HL-60/S4 treated with phorbol 12-myristate 13-acetate at 8.2 ng/mL for 4 days and 3 days (cell line): ENCODE measurements around the gene TAGLN2.

Source experiments
- in situ Hi-C: fragments of 300-500 bp; cut with MboI; formaldehyde crosslinking; loops from 2 replicates; pipeline ENCODE4 v1.15.0; 2022; ENCODE audit warnings: low sequenced_read_pairs

The TAGLN2 gene

GRCh38 chr1:159924791-159925718 is at the start of gene TAGLN2:
Gene TAGLN2, minus strand, starts transcription at chr1:159925507. Its CDS starts 4,998 bp downstream, at chr1:159920509.
- in situ Hi-C loops, result no loop called here

DNA sequence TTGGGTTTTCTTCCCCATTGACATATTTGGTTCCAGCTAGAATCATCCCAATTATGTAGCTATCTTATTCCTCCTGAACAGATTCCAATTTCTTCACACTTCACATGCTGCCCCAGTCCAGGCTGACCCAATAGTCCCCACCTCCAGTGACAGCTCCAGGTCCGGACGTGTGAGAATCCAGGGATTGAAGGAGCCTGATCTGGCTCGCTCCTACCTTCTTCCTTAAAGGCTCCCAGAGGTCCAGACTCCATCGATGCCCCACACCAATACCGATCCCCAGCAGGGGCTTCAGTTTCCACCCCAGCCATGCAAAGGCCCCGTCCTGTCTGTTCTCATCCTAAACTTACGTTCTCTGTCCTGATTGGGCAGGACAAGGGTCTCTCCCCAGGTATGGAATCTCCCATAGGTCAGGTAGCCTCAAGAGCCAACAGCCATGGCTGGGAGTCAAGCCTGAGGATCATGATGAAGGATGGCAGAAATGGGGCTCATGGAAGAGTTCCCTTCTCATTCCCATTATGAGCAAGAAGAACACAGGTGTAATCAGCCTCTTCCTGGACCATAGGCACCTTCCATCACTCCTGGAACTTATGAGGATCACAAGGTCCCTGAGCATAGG is 49.2 kb upstream of the TAGLN2 start:
- in situ Hi-C loops, result no loop called here

DNA sequence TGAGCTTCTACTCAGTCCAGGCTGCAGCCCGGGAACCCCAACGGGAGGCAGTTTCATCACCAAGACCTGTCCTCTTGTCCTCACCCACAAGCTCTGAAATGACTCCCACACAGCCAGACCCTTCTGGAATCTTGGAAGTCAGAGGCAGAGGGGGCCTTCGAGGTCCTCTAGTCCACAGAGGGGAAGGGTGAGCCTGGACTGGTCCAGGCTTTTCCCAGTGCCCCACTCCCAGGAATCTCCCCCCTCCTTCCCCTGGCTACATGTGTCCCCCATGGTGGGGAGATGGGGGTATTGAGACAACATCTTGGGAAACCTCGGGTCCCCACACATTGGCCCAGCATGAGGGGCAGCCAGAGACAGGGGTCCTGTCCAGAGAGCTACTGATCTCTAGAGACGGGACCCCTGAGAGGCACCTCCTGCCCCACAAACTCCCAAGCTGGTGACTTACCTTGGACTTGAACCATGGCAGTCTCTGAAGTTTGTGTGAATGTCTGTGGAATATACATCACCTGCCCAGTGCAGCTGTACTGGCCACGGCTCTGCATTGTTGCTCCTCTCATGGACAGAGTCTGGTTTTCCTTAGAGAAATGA is 48.1 kb upstream of the TAGLN2 start:
- in situ Hi-C loops, result no loop called here

GRCh38 chr1:159972443-159973205 is 47.3 kb upstream of the TAGLN2 start:
- in situ Hi-C loops, result no loop called here

DNA sequence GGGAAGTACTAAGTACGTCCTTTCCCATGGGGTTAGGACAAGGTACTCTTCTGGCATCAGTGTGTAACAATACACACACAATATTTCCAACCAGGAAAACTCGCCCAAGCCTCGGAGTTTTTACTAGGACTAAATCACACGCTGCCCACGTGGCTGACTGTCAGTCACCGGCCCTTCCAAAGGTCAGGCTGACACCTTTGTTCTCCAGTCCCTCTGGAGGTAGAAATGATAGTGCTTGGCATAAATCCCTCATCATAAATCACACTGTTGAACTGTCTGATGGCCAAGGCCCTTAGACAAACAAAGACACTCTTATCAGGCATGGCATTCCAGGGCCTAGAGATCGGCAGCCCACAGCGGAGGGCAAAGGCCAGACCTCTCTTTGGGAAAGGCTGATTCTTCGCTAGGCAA is 45.6 kb upstream of the TAGLN2 start:
- in situ Hi-C loops, result no loop called here

DNA sequence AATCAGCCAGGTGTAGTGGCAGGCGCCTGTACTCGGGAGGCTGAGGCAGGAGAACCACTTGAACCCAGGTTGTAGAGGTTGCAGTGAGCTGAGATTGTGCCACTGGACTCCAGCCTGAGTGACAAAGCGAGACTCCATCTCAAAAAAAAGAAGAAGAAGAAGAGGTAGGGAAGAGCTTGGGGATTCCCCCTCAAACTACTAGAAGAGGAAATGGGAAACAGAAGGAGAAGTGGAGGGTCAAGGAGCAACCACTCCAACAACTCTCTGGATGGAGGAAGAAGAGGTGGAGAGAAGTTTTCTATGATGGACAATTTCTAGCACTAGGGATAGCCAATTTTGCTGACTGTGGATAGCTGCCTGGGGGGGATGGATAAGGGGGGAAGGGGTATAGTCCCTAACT is 43.6 kb upstream of the TAGLN2 start:
- in situ Hi-C loops, result no loop called here

DNA sequence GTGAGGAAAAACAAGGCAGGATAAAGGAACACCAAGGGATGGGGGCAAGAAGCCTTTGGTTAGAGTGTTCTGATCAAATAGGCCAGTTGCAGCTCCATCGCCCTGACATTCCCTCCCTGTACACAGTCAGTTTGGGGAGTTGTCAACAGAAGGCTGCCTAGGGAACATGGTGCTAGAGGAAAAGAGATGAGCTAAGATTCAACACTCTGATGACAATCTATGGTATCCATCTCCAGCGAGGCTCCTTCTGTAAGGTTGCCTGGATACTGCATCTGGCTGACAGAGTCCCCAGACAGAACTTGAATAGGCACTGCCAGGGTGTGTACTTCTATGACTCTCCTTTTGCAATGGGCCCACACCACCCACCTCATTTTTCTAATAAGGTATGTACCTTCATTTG is 40.0 kb upstream of the TAGLN2 start:
- in situ Hi-C loops, result no loop called here

- in situ Hi-C loops, result no loop called here
These were observed 38.8 kb upstream of the TAGLN2 start for GRCh38 chr1:159964144-159964543.

- in situ Hi-C loops, result no loop called here
These were observed 36.9 kb upstream of the TAGLN2 start for GRCh38 chr1:159962176-159962575.

- in situ Hi-C loops, result no loop called here
These were observed 36.3 kb upstream of the TAGLN2 start for GRCh38 chr1:159961636-159962035.

DNA sequence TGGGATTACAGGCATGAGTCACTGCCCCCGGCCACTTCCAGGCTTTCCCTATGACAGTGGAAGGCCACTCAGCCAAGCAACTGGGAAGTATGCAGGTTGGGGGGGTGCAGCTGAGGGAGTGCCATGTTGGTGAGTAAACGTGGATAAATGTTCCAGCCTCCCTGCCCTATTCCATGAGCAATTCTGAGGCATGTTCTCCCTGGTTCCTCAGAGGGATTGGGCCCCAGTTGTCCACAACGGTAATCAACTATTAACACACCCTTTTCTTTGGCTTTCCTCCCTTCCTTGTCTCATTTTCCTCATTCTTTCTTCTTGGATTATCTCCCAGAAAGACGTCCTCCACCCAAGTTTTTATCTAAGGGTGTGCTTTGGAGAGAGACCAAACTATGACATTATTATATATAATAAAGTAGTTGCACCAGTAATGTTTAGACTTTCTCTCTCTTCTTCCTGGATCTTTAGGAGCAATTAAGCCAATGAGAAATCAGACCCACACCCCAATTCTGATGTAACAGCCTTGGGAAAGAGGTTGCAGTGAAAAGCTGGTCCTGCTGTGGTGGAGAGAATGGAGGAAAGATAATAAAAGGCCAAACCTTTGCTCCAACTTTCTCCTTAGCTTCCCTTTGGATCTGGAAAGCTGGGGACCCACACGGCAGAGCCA is 35.5 kb upstream of the TAGLN2 start:
- in situ Hi-C loops, result no loop called here

DNA sequence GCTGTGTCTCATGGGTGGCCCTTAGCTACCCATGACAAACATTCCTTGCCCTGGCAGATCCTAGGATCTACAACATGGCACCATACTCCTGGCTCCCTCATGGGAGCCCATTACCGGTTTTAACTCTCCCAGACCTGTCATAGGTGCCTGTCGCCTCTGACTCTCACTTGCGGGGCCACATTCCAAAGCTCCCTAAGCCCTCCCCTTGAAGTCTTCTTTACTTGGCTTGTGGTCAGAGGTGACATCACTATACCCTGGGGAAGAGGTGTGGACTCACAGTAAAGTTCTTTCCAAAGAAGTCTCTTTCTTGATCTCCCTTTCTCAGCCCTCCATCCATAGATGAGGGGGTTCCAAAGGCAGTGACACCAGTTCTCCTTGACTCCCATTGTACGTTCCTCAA is 34.1 kb upstream of the TAGLN2 start:
- in situ Hi-C loops, result no loop called here

GRCh38 chr1:159958719-159959380 is 33.5 kb upstream of the TAGLN2 start:
- in situ Hi-C loops, result no loop called here

DNA sequence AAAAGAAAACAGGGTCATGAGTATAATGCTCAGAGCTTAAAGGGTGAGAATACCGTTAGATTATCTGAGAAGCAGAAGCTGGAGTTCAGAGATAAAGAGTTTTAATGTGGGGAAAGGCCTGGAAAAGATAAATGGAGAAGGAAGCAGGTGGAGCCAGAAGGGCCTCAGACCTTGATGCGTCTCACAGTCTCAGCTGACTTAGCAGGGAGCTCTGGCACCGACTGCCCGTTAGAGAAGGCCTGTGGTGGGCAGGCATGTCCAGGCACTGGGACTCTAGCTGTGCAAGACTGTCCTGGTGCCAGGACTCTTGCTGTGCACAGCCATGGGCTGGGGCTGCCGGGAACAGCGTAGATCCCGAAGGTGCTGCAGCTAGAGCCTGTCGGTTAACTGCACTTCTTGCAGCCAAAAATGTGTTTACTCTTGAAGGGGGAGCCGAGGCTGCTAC is 32.5 kb upstream of the TAGLN2 start:
- in situ Hi-C loops, result no loop called here

- in situ Hi-C loops, result no loop called here
These were observed 30.1 kb upstream of the TAGLN2 start for GRCh38 chr1:159955456-159955855.

DNA sequence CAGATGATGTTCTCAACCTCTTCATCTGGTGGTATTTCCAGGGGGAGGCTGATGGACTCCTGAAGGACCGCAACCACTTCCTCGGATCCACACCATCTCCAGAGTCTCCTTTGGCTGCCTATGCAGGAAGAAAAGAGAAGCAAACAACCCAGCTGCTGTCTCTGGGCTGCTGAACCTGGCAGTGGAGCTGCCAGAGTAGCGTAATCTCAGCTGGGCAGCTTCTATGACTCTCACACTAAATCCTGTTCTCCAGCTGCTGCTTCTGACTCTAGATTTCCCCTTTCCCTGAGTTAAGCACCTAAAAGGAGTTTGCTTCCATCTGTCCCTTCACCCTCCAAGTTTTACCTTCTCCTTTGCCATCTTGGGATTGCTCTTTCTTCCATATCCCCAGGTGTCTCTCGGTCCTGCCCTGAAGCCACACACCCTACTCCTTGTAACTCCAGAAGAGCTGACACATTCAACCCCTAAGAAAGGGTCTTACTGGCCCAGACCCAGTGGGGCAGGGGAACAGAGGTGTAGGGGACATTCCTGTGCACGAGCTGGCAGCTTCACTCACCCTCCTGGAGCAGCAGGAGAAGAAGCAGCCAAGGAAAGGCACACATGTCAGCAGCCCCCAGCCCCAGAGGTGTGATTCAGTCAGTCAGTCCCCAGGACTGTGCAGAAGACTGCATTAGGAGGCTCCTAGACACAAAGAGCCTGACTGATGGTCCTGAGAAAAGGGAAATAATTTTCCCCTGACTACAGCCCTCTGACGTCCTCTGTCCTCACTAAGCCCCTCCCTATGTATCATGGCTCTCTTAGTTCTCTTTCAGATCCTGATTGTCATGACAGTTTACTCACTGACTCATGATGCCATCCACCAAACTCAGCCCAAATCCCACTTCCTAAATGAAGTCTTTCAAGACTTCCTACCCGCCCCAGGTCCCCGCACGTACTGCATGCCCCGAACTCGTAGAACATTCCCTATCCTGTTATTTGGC is 28.5 kb upstream of the TAGLN2 start, which contains the start of gene SLAMF9:
Gene SLAMF9 (minus strand): TSS at position 702 of the 980 bp plus-strand sequence. CDS start 100 bp downstream, at position 602.
- in situ Hi-C loops, result no loop called here

- in situ Hi-C loops, result no loop called here
These were observed 27.6 kb upstream of the TAGLN2 start for GRCh38 chr1:159952932-159953331.

- in situ Hi-C loops, result no loop called here
These were observed 26.2 kb upstream of the TAGLN2 start for GRCh38 chr1:159951551-159951950.

GRCh38 chr1:159951016-159951415 is 25.7 kb upstream of the TAGLN2 start:
- in situ Hi-C loops, result no loop called here
